ENCODE results near the gene SPOUT1. TPM values are rescaled to one million over a fixed set of nuclear protein-coding genes. Genes with fewer than 3 reads are reported as not detected.

SPOUT1 gene
- total and polyA plus RNA-seq, 2 donors (not counting 1 experiment from before 2014, with no cell fraction given), result 7.4 to 9.0 TPM

- H3K9me3 ChIP-seq (ENCODE audit: control insufficient read depth, insufficient read depth, low read depth, low read length), result no peaks in the 10 kb centered on the region
- DNase-seq (ENCODE audit: low read depth in 2 of 2), result peak; percentile 9 to 14
- H3K4me2 ChIP-seq (ENCODE audit: extremely low read depth, insufficient read depth, low read length), result peak overlapping the region; percentile 84
- peaks cover 14% of the 10 kb centered on the region for H3K79me2 ChIP-seq (ENCODE audit: control insufficient read depth, insufficient read depth, low read length)
- H3K9ac ChIP-seq (ENCODE audit: insufficient read depth, low read length), result no peak overlapping the region
- peak overlapping the region; percentile 76 to 93 (median 89) for H3K4me3 ChIP-seq (replicated peaks in 1 of 4; ENCODE audit: control extremely low read depth in 1 of 4, insufficient read depth in 1 of 4, low read depth in 3 of 4, low read length in 4 of 4)
- no peak for TF ChIP-seq CTCF (conservative IDR thresholded peaks at IDR 0.05 in 1 of 2, IDR thresholded peaks at IDR 0.05 in 1 of 2; ENCODE audit: low read depth in 1 of 2, low read length in 2 of 2)
- no peak for TF ChIP-seq EZH2 (IDR thresholded peaks at IDR 0.05; ENCODE audit: low read length, missing control alignments)
- H2AFZ ChIP-seq (ENCODE audit: low read length), result no peak overlapping the region
- H3K36me3 ChIP-seq (ENCODE audit: control insufficient read depth, insufficient read depth, low read length), result peaks cover 11% of the 10 kb centered on the region
- peak overlapping the region; percentile 63 for H3K27ac ChIP-seq (ENCODE audit: insufficient read depth, low read length)
- H4K20me1 ChIP-seq (ENCODE audit: control insufficient read depth, extremely low read depth, insufficient read depth, low read length), result no peaks in the 10 kb centered on the region
- H3K4me1 ChIP-seq (ENCODE audit: control insufficient read depth, extremely low read depth, insufficient read depth, low read length), result no peaks in the 10 kb centered on the region
- no peaks in the 10 kb centered on the region for H3K27me3 ChIP-seq (ENCODE audit: control insufficient read depth, insufficient read depth, low read length)
Observed at GRCh38 chr9:128787659-128788058, 41.9 kb downstream of the SPOUT1 start.

- Histone ChIP-seq H3K9ac (ENCODE audit: insufficient read depth, low read length) (peak within 1 kb of the TSS; percentile 83), H3K27me3 (ENCODE audit: control insufficient read depth, insufficient read depth, low read length) (no peaks in the 10 kb centered on the region), H3K79me2 (ENCODE audit: control insufficient read depth, insufficient read depth, low read length) (peaks cover 14% of the 10 kb centered on the region), H3K27ac (ENCODE audit: insufficient read depth, low read length) (peak within 1 kb of the TSS; percentile 63), H3K36me3 (ENCODE audit: control insufficient read depth, insufficient read depth, low read length) (peaks cover 7% of the 10 kb centered on the region), H3K4me2 (ENCODE audit: extremely low read depth, insufficient read depth, low read length) (peak within 1 kb of the TSS; percentile 90), H4K20me1 (ENCODE audit: control insufficient read depth, extremely low read depth, insufficient read depth, low read length) (no peaks in the 10 kb centered on the region), H3K4me1 (ENCODE audit: control insufficient read depth, extremely low read depth, insufficient read depth, low read length) (no peaks in the 10 kb centered on the region), H3K9me3 (ENCODE audit: control insufficient read depth, insufficient read depth, low read depth, low read length) (no peaks in the 10 kb centered on the region), H2AFZ (ENCODE audit: low read length) (peak within 1 kb of the TSS; percentile 92), H3K4me3 (replicated peaks in 1 of 4; ENCODE audit: control extremely low read depth in 1 of 4, insufficient read depth in 1 of 4, low read depth in 3 of 4, low read length in 4 of 4) (peak within 1 kb of the TSS; percentile 76 to 93 (median 89))
- peak; percentile 78 for DNase-seq (ENCODE audit: low read depth in 2 of 2)
- TF ChIP-seq EZH2 (IDR thresholded peaks at IDR 0.05; ENCODE audit: low read length, missing control alignments) (no peak), CTCF (conservative IDR thresholded peaks at IDR 0.05 in 1 of 2, IDR thresholded peaks at IDR 0.05 in 1 of 2; ENCODE audit: low read depth in 1 of 2, low read length in 2 of 2) (no peak)
Observed at GRCh38 chr9:128786681-128787601, 42.7 kb downstream of the SPOUT1 start, which contains the start of gene TBC1D13. TSS of gene TBC1D13 (plus strand) at chr9:128787253. CDS start at chr9:128787354, 101 bp downstream.

- H3K27me3 ChIP-seq (ENCODE audit: control insufficient read depth, insufficient read depth, low read length), result no peaks in the 10 kb centered on the region
- peaks cover 14% of the 10 kb centered on the region for H3K79me2 ChIP-seq (ENCODE audit: control insufficient read depth, insufficient read depth, low read length)
- no peak overlapping the region for H2AFZ ChIP-seq (ENCODE audit: low read length)
- DNase-seq (ENCODE audit: low read depth in 2 of 2), result no peak
- peaks cover under 1% of the 10 kb centered on the region for H3K36me3 ChIP-seq (ENCODE audit: control insufficient read depth, insufficient read depth, low read length)
- no peak overlapping the region for H3K4me2 ChIP-seq (ENCODE audit: extremely low read depth, insufficient read depth, low read length)
- H3K9me3 ChIP-seq (ENCODE audit: control insufficient read depth, insufficient read depth, low read depth, low read length), result no peaks in the 10 kb centered on the region
- no peak overlapping the region for H3K9ac ChIP-seq (ENCODE audit: insufficient read depth, low read length)
- no peak overlapping the region for H3K27ac ChIP-seq (ENCODE audit: insufficient read depth, low read length)
- no peak overlapping the region for H3K4me3 ChIP-seq (replicated peaks in 1 of 4; ENCODE audit: control extremely low read depth in 1 of 4, insufficient read depth in 1 of 4, low read depth in 3 of 4, low read length in 4 of 4)
- no peaks in the 10 kb centered on the region for H4K20me1 ChIP-seq (ENCODE audit: control insufficient read depth, extremely low read depth, insufficient read depth, low read length)
- H3K4me1 ChIP-seq (ENCODE audit: control insufficient read depth, extremely low read depth, insufficient read depth, low read length), result no peaks in the 10 kb centered on the region
- TF ChIP-seq EZH2 (IDR thresholded peaks at IDR 0.05; ENCODE audit: low read length, missing control alignments), result no peak
- no peak for TF ChIP-seq CTCF (conservative IDR thresholded peaks at IDR 0.05 in 1 of 2, IDR thresholded peaks at IDR 0.05 in 1 of 2; ENCODE audit: low read depth in 1 of 2, low read length in 2 of 2)
Observed at GRCh38 chr9:128785427-128785826, 44.2 kb downstream of the SPOUT1 start.

All from fibroblast of lung (primary cell).